HG02678 (cell line): Measurements from ENCODE around the gene EXOC6B.
A peak's percentile ranks its signal among the peaks of the same experiment; 100 is the strongest.

Experiments used
- ATAC-seq: cut with Tn5 transposase; IDR thresholded peaks from one replicate; pipeline ENCODE4 v1.9.1; 2021; ENCODE audit warnings: mild to moderate bottlenecking, moderate library complexity; ENCODE audit not compliant: unreplicated experiment

Gene EXOC6B

DNA sequence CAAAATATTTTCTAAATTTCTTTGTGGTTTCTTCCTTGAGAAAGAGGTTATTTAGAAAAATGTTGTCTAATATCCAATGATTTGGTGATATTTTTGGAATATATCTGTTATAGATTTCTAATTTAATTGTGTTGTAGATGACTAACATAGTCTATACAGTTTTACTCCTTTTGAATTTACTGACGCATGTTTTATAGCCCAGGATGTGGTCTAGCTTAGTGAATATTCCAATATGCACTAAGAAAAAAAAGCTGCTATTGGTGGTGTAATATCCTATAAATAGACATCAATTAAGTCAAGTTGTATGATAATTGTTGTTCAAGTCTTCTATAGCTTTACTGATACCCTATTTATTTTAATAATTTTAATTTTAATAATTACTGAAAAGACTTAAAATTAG lies 437.6 kb downstream of the EXOC6B start:
- ATAC-seq: no peak

DNA sequence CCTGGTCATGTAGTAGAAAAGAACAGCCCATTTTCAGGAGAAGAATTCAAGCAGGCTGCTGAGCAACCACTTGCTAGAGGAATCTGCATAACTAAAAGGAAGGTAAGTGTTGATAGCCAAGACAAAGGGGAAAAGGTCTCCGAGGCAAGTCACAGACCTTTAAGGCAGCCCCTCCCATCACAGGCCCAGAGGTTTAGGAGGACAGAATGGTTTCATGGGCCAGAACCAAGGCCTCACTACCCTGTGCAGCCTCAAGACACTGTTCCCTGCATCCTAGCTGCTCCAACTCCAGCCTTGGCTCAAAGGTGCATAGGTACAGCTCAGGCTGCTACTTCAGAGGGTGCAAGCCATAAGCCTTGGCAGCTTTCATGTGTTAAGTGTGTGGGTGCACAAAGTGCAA lies 439.5 kb downstream of the EXOC6B start:
- ATAC-seq: no peak

DNA sequence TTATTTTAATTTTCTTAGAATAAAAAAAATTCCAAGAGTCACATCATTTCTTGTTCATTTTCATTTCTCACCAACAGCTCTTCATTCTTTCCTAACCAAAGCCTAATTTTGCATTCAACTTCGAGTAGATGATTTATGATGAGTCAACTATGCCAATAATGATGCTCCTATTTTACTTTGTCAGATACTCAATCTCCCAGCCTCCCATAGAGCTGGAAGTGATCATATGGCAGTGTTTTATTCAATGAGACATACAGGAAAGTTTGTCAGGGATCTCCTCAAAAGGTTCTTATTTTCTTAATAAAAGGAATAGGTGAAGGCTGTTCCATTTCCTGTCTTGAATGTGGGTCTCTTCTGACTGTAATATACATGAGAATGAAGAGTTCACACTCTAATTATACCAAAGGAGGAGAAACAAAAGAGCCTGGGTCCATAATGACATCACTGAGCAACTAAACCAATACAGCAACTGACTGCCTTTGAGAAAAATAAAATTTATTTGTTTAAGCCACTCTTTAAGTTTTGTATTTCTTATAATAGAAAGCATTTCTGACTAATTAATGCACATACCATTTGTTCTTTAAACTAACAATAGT lies 447.0 kb downstream of the EXOC6B start:
- no peak for ATAC-seq

DNA sequence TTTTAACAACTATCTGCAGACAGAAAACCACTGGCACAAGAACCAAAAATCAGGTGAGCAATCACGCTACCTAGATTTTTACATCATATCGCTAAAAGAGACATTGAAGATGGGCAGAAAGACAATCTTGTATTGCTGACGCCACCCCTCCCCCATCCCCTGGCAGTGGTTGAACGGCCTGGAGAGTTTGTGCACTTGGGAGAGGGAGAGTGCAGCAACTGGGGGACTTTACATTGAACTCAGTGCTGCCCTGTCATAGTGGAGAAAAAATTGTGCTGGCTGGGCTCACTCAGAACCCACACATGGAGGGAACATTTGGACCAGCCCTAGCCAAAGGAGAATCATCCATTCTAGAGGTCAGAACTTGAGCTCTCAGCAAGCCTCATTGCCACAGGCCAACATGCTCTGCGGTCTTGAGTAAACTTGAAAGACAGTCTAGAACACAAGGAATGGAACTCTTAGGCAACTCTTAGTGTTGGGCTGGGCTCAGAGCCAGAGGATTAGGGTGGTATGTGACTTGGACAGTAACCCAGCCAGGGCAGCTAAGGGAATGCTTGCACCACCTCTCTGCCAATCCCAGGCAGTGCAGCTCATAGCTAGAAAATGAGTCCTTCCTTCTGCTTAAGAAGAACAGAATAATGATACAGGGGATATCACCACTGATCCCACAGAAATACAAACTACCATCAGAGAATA lies 458.2 kb downstream of the EXOC6B start:
- ATAC-seq: no peak

DNA sequence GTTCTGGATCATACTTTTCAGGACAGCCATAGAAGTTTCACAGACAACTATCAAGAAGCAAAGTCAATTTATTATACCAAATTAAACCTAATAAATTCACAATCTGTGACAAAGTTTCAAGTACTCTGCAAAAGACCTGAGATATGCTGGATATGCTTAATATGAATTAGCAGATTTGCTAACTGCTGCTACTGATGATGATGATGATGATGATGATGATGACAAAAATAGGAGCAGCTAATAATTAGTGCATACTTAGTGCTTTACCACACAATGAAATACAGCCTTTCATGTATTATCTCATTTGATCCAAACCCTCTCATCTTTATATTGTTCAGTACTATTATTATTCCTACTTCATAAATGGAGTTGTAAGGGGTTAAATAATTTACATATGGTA lies 462.4 kb downstream of the EXOC6B start:
- no peak for ATAC-seq

DNA sequence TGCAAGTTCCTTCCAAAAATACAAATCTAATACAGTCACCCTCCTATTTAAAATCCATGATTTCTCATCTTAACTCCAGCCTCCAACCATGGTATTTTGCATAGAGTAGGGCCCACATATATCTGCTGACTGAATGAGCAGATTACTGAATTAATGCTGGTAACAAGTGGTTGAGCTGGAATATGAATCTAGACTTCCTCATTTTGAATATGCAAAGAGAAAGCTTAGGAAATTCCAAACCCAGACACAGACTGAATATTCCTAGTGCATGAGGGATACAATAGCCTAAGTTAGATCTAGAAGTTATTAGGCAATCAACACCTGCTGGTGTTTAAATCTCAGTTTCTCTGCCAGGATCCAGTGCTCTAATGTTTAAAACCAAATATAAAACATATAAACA lies 463.1 kb downstream of the EXOC6B start:
- ATAC-seq: no peak

DNA sequence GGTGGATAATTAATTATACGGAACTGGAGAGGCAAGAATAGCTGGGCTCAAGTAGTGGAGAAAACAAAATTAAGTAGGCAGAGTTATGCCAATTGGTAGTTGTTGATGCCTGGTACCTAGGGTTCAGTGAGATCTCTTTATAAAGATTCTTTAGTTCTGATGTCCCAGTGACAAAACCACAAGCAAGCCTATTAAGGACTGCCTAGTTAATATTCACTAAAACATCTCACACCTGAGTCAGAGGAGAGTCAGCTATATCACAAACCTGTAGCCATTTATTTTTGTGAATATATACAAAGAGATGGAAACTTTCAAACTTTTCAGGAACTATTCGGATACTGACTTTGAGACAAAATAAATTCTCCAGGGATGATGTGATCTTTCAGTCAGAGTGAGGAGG lies 464.3 kb downstream of the EXOC6B start:
- no peak for ATAC-seq

DNA sequence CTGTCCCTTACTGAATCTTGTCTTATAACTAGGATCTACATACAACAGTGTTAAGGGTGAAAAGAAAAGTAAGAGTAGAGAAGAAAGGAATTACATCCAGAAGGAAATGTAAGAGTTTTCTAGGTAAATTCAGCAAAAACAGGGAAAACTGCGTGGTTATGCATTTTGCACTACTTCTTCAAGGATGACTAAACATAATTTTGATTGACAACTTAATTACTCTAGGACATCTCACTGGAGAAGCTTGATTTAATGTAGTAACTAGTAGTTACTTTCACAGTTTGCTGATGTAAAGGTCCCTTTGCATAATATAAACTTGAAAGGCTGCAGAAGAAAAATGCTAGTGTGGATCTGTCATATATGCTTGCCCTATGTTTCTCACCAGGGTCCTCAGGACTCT lies 464.8 kb downstream of the EXOC6B start:
- ATAC-seq: no peak

DNA sequence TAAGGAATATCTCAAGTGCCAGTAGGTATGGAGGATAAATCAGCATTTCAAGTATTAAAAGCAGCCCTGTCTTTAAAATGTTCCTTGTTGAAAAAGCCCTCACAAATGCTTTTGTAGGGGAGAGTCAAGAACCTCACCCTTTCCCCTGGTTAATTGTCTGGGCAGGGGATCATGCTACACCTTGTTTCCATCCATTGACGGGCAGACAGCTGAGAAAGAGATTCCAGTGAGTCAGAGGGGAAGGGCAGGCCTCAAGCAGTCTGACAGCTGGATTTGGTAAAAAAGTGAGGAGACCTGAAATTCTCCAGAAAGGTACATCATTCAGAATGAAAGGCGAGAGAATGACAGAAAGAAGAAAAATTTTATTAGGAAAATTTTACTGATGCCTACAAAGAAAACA lies 475.0 kb downstream of the EXOC6B start:
- no peak for ATAC-seq

DNA sequence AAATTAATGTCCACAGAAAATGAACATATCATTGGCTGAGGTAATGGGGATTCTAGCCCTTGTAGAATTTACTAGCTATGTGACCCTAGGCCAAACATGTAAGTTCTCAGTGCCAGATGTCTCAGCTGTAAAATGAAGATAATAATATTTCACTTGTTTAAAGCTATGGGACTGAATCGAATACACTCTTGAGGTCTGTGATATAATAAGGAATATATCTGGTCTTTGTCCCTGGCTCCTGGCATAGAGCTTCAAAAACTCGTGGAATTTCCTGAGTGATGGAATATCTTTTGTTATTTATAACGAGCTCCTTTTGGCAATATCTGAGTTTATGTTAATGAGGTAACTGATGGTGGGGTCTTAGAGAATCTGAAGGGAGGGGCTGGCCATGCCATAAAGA lies 476.8 kb downstream of the EXOC6B start:
- no peak for ATAC-seq

DNA sequence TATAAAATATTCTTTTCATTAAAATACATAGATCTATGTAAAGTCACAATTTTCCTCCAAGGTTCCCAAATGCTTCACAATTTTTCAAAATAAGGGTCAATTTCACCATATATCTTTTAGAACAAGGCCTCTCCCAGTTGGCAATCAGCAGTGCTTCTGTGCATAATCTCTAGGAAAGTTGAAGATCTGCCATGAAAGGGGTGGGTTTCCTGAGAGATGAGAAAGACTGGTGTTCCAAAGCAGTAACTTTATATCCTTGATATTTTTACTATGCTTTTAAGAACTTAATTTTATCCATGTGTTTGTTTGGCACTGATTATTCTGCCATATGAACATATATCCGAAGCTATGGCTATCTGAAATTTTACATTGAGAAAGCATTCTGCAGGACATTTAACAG lies 478.8 kb downstream of the EXOC6B start:
- no peak for ATAC-seq

DNA sequence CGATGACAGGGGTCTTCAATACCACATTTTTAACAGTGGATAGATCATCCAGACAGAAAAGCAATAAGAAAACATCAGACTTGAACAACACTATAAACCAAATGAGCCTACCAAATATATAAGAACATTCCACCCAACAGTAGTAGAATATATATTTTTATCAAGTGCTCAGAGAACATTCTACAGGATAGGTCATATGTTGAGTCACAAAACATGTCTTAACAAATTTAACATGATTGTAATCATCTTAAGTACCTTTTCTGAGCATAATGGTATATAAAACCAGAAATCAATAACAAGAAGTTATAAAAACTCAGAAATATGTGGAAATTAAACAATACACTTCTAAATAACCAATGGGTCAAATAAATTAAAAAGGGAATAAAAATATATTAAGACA lies 484.2 kb downstream of the EXOC6B start:
- no peak for ATAC-seq

DNA sequence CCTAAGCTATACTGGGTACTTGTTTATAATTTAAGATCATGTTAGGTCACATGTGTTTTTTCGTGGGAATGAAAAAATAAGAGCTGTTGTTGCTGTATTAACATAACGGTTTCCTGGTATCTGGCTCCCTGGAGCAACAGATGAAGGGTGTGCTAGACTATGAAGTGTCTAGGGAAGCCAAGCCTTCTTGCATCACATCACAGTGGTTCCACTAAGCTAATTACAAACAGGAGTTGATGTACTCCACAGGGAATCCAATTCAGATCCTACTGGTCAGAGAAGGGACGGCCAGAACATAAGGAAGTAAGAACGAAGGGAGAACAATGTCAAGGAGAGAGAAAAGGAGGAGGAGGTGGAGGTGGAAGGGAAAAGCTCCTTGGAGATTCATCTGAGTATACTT lies 485.2 kb downstream of the EXOC6B start:
- no peak for ATAC-seq

DNA sequence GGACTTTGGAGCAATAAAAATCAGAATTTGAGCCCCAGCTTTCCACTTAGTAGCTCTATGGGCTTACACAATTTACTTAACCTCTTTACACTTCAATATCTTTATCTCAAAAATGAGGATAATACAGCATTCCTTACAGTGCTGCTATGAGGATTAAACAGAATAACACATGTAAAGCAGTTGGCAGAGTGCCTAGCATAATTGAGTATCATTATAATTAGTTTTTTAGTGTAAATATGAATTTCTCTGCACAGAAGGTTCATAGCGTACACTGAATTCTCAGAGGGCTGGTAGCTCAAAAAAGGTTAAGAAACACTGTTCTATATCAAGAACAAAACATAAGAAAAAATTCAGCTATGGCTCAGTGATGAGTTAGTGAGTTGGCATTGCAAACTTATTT lies 487.8 kb downstream of the EXOC6B start:
- ATAC-seq: no peak

DNA sequence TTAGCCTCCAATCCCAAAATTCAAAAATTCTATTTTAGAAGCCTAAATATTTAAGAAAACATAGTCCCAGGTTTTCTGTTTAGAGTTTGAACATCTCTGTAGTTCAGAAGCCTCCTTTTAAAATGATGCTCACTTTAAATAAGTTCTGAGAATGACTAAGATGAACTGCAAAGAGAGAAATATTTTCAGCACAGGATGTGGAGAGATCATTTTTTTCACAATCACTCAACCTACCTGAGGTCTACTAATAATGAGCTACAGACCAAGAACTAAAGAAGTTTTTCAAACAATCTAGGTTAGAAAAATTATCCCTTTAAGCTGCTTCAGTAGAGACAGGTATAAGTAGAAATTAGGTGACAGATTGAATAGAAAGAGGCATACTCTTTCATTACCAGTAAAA lies 493.1 kb downstream of the EXOC6B start:
- ATAC-seq: no peak

DNA sequence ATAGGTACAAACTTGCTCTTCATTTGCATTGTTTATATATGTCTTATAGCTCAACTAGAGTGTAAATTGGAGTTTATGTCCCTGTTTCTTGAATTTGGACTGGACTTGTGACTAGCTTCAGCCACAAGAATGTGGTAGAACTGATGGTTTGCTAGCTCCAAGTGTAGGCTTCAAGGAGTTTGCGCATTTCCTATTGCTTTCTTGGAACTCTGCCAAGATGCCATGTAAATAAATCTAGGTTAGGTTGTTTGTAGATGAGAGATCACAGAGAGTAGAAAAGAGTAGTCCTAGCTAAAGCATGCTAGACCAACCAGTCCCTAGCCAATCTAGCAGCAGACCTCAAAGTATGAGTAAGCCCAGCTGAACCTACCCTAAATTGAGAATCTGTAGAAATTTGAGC lies 495.2 kb downstream of the EXOC6B start:
- no peak for ATAC-seq

DNA sequence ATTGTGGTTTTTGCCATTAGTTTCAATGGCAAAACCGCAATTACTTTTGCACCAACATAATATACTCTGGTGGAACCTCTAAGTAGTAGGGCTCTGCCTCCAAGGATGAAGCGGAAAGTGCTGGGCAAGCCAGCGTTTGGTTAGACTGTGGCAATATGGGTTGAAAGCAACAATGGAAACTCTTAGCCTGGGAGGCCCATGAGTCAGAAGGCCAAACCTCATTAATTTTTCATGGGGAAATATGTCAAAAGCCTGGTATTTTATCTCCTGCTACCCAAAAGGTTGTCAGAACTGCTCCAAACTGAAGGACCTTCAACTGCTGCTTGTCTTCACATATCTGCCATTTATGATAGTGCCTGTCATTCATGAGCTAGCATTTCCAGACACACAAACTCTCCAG lies 499.1 kb downstream of the EXOC6B start:
- ATAC-seq: no peak

DNA sequence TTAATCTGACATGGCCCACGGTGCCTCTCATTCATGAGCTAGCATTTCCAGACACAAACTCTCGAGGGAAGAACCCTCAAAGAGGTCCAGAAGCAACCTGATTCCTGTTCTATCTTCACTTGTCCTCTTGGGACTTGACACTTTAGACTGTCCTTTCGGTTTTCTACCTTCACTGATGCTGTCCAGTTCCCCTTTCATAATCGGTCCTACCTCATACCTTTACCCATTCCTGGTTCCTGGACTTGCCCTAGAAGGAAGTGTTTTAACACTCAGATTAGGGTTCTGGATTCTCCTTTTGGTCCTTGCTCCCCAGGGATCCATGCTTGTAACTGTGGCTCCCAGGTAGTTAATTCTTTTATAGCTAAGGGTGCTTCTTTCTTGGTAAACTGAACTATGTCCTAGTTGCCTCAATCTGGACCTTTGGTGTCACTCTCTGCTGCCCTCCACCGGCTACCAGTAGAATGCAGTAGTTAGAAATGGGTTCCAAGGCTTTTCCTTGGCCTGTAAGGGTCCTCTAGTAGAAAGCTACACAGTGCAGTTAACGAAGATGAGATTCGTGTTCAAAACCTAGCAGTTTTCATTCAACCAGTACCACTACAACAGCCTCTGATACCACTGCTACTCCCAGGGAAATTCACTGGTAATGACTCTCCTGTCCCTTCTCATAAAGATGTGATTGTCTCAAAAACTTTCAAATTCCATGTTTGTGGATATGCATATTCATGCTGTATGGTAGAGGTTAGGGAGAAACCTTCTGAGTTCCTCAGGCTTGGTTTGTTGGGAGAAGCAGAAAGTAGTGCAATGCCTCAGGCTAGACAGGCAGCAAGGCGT lies 500.0 kb downstream of the EXOC6B start:
- ATAC-seq: peak; percentile 75

DNA sequence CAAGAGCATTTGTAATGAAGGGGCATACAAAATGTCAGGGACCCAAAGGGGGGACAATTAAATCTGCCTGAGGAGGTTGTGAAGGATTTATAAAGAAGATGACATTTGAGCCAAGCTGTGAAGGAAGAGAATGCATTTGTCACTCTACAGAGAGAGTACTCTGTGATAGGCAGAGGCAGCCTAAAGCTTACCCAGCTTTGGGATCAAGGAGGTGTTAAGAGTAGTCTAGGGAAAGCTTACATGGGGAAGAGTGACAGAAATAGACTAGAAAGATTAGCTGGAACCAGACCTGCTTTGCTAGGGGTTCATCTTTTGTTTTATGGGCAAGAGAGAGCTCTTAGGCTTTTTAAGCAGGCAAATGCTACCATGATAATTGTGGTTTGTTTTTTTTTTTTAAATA lies 509.1 kb downstream of the EXOC6B start:
- ATAC-seq: no peak

DNA sequence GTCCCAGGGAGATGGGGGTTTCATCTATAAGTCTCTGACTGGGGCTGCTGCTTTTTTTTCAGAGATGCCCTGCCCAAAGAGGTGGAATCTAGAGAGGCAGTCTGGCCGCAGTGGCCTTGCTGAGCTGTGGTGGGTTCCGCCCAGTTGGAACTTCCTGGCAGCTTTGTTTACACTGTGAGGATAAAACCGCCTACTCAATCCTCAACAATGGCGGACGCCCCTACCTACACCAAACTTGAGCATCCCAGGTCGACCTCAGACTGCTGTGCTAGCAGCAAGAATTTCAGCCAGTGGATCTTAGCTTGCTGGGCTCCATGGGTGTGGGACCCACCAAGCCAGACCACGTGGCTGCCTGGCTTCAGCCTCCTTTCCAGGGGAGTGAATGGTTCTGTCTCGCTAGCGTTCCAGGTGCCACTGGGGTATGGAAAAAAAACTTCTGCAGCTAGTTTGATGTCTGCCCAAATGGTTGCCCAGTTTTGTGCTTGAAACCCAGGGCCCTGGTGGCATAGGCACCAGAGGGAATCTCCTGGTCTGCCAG lies 525.6 kb downstream of the EXOC6B start:
- no peak for ATAC-seq

DNA sequence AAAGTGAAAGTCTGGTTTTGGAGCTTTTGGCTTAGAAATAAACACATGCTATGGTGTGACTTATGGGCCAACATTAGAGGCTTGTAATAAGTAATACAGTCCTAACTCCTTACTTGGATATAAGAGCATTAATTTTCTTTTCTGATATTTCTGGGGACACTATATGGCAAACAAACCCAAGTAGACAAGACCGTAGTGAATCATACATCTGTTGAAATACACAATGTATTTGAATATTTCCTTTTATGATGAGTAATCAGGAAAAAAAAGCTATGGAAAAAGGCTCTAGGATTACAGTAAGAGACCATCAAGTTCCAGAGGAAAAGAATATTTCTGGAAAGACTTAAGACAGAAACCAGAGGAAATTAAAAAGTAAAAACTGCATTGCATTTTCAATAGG lies 532.2 kb downstream of the EXOC6B start:
- ATAC-seq: no peak

DNA sequence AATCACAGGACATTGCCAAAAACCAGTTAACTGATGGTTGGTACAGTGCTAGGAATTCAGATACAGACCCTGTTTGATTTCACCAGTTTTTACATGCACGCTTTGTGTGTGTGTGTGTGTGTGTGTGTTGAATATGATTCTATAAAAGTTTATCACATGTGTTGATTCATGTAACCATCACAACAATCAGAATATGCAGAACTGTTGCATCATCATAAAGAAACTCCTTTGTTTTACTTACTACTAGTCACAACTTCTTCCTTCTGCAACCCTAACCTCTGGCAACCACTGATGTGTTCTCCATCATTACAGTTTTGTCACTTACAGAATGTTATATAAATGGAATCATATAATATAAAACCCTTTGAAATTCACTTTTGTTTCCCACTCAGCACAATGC lies 533.4 kb downstream of the EXOC6B start:
- ATAC-seq: no peak
